ENCODE measurements around the gene KAT6B.

KAT6B gene

GRCh38 chr10:75013007-75013406, 186.6 kb downstream of the KAT6B start:
- DNase-seq (ENCODE audit: low read depth, low spot score), result no peak

GRCh38 chr10:75013522-75013921, 187.1 kb downstream of the KAT6B start:
- DNase-seq (ENCODE audit: low read depth, low spot score), result no peak

GRCh38 chr10:75014516-75015230, 188.3 kb downstream of the KAT6B start:
- no peak for DNase-seq (ENCODE audit: low read depth, low spot score)

GRCh38 chr10:75015442-75015841, 189.0 kb downstream of the KAT6B start:
- no peak for DNase-seq (ENCODE audit: low read depth, low spot score)

GRCh38 chr10:75016325-75016724, 189.9 kb downstream of the KAT6B start:
- no peak for DNase-seq (ENCODE audit: low read depth, low spot score)

- no peak for DNase-seq (ENCODE audit: low read depth, low spot score)
Measured at GRCh38 chr10:75018251-75018650, 191.9 kb downstream of the KAT6B start.

GRCh38 chr10:75018686-75019307, 192.4 kb downstream of the KAT6B start:
- no peak for DNase-seq (ENCODE audit: low read depth, low spot score)

GRCh38 chr10:75019370-75019769, 193.0 kb downstream of the KAT6B start:
- DNase-seq (ENCODE audit: low read depth, low spot score), result no peak

- DNase-seq (ENCODE audit: low read depth, low spot score), result no peak
Measured at GRCh38 chr10:75020168-75020567, 193.8 kb downstream of the KAT6B start.

GRCh38 chr10:75021379-75022249, 195.2 kb downstream of the KAT6B start:
- no peak for DNase-seq (ENCODE audit: low read depth, low spot score)

GRCh38 chr10:75023074-75023473, 196.7 kb downstream of the KAT6B start:
- no peak for DNase-seq (ENCODE audit: low read depth, low spot score)

- no peak for DNase-seq (ENCODE audit: low read depth, low spot score)
Measured at GRCh38 chr10:75024971-75025523, 198.6 kb downstream of the KAT6B start.

GRCh38 chr10:75028049-75028448, 201.6 kb downstream of the KAT6B start:
- DNase-seq (ENCODE audit: low read depth, low spot score), result no peak

GRCh38 chr10:75028748-75029147, 202.3 kb downstream of the KAT6B start:
- no peak for DNase-seq (ENCODE audit: low read depth, low spot score)

GRCh38 chr10:75029420-75029819, 203.0 kb downstream of the KAT6B start:
- no peak for DNase-seq (ENCODE audit: low read depth, low spot score)

GRCh38 chr10:75029857-75030256, 203.5 kb downstream of the KAT6B start:
- no peak for DNase-seq (ENCODE audit: low read depth, low spot score)

GRCh38 chr10:75030371-75030770, 204.0 kb downstream of the KAT6B start:
- DNase-seq (ENCODE audit: low read depth, low spot score), result no peak

GRCh38 chr10:75032119-75032518, 205.7 kb downstream of the KAT6B start:
- DNase-seq (ENCODE audit: low read depth, low spot score), result no peak

GRCh38 chr10:75032813-75033212, 206.4 kb downstream of the KAT6B start:
- no peak for DNase-seq (ENCODE audit: low read depth, low spot score)

- DNase-seq (ENCODE audit: low read depth, low spot score), result no peak
Measured at GRCh38 chr10:75033399-75034130, 207.2 kb downstream of the KAT6B start.

GRCh38 chr10:75034131-75034512, 207.7 kb downstream of the KAT6B start:
- DNase-seq (ENCODE audit: low read depth, low spot score), result no peak

All from brain pericyte (primary cell).